Keratinocyte (primary cell): Measurements from ENCODE around the gene TTF1. TPM values are rescaled to one million over a fixed set of nuclear protein-coding genes. Genes with fewer than 3 reads are reported as not detected.

ENCODE experiments used
- DNase-seq: peaks from one replicate; pipeline ENCODE4 v3.0.0-alpha.2; 2011; ENCODE audit warnings: low read depth, missing footprints, low spot score
- FAIRE-seq: peaks from 2 replicates; lab custom pipeline; 2011; peaks lifted over from hg19 to GRCh38; lab: Jason Lieb, UNC
- H2AFZ ChIP-seq: 2 replicates; pipeline ENCODE4 v1.6.0; 2012; ENCODE audit warnings: low read length, control low read depth, inconsistent platforms; ENCODE audit not compliant: control insufficient read depth
- H3K27ac ChIP-seq: 2 replicates; pipeline ENCODE4 v1.5.1; 2011; ENCODE audit warnings: low read length; ENCODE audit not compliant: control insufficient read depth, insufficient read depth
- H3K27me3 ChIP-seq: 3 replicates; pipeline ENCODE4 v1.6.0; 2011; ENCODE audit warnings: low read length; ENCODE audit not compliant: control insufficient read depth, insufficient read depth; ENCODE audit errors: extremely low read depth
- H3K36me3 ChIP-seq, 2 experiments: 2 replicates in 1 of 2; 3 replicates in 1 of 2; pipeline ENCODE4 v1.5.1; 2011; ENCODE audit warnings: low read length in 2 of 2, mild to moderate bottlenecking in 1 of 2; ENCODE audit not compliant: control insufficient read depth in 2 of 2, insufficient read depth in 2 of 2; ENCODE audit errors: extremely low read depth in 1 of 2
- H3K4me1 ChIP-seq: 3 replicates; pipeline ENCODE4 v1.5.1; 2011; ENCODE audit warnings: low read length; ENCODE audit not compliant: control insufficient read depth, insufficient read depth; ENCODE audit errors: extremely low read depth
- H3K4me2 ChIP-seq: 3 replicates; pipeline ENCODE4 v1.6.0; 2011; ENCODE audit warnings: low read depth, low read length; ENCODE audit not compliant: control insufficient read depth, insufficient read depth; ENCODE audit errors: extremely low read depth
- H3K4me3 ChIP-seq, 3 experiments: fragments of 200-600 bp in 1 of 3; sonication (generic) in 1 of 3; 2 replicates in 2 of 3; 3 replicates in 1 of 3; pipeline ENCODE4 v1.5.1; 2011 to 2016; ENCODE audit warnings: low read length in 3 of 3, mild to moderate bottlenecking in 3 of 3, control low read depth in 2 of 3, inconsistent platforms in 1 of 3, low read depth in 1 of 3, mixed read lengths in 1 of 3, mixed run types in 1 of 3, moderate library complexity in 1 of 3; ENCODE audit not compliant: control insufficient read depth in 2 of 3, insufficient read depth in 2 of 3; ENCODE audit errors: extremely low read depth in 1 of 3
- H3K79me2 ChIP-seq: 2 replicates; pipeline ENCODE4 v1.6.0; 2012; ENCODE audit warnings: low read length; ENCODE audit not compliant: control insufficient read depth, insufficient read depth
- H3K9ac ChIP-seq: 3 replicates; pipeline ENCODE4 v1.6.0; 2011; ENCODE audit warnings: low read length; ENCODE audit not compliant: control insufficient read depth, insufficient read depth; ENCODE audit errors: extremely low read depth
- H3K9me1 ChIP-seq: 3 replicates; pipeline ENCODE4 v1.6.0; 2011; ENCODE audit warnings: low read length; ENCODE audit not compliant: control insufficient read depth, insufficient read depth; ENCODE audit errors: extremely low read depth
- H3K9me3 ChIP-seq: 2 replicates; pipeline ENCODE4 v1.5.1; 2012; ENCODE audit warnings: low read depth, low read length; ENCODE audit not compliant: control insufficient read depth
- H4K20me1 ChIP-seq: 3 replicates; pipeline ENCODE4 v1.6.0; 2011; ENCODE audit warnings: low read length; ENCODE audit not compliant: control insufficient read depth, insufficient read depth; ENCODE audit errors: extremely low read depth
- EZH2 ChIP-seq: IDR thresholded peaks from one replicate; pipeline ENCODE4 v1.6.1; 2012; ENCODE audit warnings: inconsistent platforms, mild to moderate bottlenecking, low read length, moderate library complexity
- dilution Hi-C: fragments of 300-500 bp; cut with MboI; formaldehyde crosslinking; loops from one replicate; pipeline ENCODE4 v1.7.0; 2020; ENCODE audit warnings: low sequenced_read_pairs; ENCODE audit not compliant: extremely low pct_ligation_motif_present
- polyA plus RNA-seq, 5 experiments: library from polyadenylated mRNA; depleted of rRNA in 3 of 5; stranded (reverse) in 3 of 5; stranded (forward) in 1 of 5; unstranded in 1 of 5; fragments of >200 nt; gene quantifications; 1 replicate in 1 of 5; 2 replicates in 3 of 5; 3 replicates in 1 of 5; pipeline versions ENCODE4 v1.2.1 to v1.2.3, GENCODE V29; 2011 to 2012; ENCODE audit warnings: missing spikeins in 2 of 5, low read depth in 1 of 5, low replicate concordance in 1 of 5
- TF ChIP-seq, protein P1 (sequence below), 3 experiments: IDR thresholded peaks in 1 of 3; conservative IDR thresholded peaks in 1 of 3; optimal IDR thresholded peaks in 1 of 3; 2 replicates in 2 of 3; 3 replicates in 1 of 3; pipeline versions ENCODE3 to v1.5.1; 2011; ENCODE audit warnings: low read length in 3 of 3, mild to moderate bottlenecking in 3 of 3, moderate library complexity in 2 of 3, control low read depth in 1 of 3, inconsistent platforms in 1 of 3; ENCODE audit not compliant: insufficient read depth in 2 of 3; ENCODE audit errors: extremely low read depth in 1 of 3

Gene TTF1
- polyA plus RNA-seq, 1 donor (not counting 4 experiments of a cell fraction or from before 2014, with no cell fraction given): 7.2 TPM

DNA sequence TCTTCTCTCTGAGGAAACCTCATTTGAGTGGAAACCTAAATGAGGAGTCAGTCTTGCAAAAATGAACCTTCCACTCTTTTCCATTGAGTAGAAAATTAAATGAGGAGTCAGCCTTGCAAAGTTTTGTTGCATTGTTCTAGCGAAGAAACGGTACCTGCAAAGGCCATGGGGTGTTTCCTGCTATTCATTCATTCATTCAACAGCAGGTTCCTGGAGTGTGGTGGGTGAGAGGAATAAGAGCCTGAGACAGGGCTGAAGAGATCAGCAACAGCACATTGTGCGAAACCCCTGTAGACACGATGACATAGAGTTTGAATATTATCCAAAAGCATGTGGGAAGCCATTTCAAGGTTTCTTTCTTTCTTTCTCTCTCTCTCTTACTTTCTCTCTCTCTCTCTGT is 37.2 kb downstream of the TTF1 start:
- H4K20me1 ChIP-seq: no peaks in the 10 kb centered on the region
- DNase-seq (no peak), FAIRE-seq (no peak)
- no peaks in the 10 kb centered on the region for H3K4me1 ChIP-seq
- TF ChIP-seq, protein P1, sequence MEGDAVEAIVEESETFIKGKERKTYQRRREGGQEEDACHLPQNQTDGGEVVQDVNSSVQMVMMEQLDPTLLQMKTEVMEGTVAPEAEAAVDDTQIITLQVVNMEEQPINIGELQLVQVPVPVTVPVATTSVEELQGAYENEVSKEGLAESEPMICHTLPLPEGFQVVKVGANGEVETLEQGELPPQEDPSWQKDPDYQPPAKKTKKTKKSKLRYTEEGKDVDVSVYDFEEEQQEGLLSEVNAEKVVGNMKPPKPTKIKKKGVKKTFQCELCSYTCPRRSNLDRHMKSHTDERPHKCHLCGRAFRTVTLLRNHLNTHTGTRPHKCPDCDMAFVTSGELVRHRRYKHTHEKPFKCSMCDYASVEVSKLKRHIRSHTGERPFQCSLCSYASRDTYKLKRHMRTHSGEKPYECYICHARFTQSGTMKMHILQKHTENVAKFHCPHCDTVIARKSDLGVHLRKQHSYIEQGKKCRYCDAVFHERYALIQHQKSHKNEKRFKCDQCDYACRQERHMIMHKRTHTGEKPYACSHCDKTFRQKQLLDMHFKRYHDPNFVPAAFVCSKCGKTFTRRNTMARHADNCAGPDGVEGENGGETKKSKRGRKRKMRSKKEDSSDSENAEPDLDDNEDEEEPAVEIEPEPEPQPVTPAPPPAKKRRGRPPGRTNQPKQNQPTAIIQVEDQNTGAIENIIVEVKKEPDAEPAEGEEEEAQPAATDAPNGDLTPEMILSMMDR (optimal IDR thresholded peaks at IDR 0.05 in 1 of 3, IDR thresholded peaks at IDR 0.05 in 1 of 3, conservative IDR thresholded peaks at IDR 0.05 in 1 of 3; ENCODE audit: extremely low read depth in 1 of 3, insufficient read depth in 2 of 3, low read length in 3 of 3): no peak
- TF ChIP-seq EZH2: no peak
- no peaks in the 10 kb centered on the region for H3K9me1 ChIP-seq
- H3K27me3 ChIP-seq: no peaks in the 10 kb centered on the region
- no peak overlapping the region for H3K27ac ChIP-seq
- no peak overlapping the region for H3K9ac ChIP-seq
- dilution Hi-C loops: no loop called here
- H3K4me3 ChIP-seq: no peak overlapping the region
- H3K4me2 ChIP-seq: no peak overlapping the region
- H3K36me3 ChIP-seq: no peaks in the 10 kb centered on the region
- H2AFZ ChIP-seq: no peak overlapping the region
- no peaks in the 10 kb centered on the region for H3K79me2 ChIP-seq
- no peaks in the 10 kb centered on the region for H3K9me3 ChIP-seq

DNA sequence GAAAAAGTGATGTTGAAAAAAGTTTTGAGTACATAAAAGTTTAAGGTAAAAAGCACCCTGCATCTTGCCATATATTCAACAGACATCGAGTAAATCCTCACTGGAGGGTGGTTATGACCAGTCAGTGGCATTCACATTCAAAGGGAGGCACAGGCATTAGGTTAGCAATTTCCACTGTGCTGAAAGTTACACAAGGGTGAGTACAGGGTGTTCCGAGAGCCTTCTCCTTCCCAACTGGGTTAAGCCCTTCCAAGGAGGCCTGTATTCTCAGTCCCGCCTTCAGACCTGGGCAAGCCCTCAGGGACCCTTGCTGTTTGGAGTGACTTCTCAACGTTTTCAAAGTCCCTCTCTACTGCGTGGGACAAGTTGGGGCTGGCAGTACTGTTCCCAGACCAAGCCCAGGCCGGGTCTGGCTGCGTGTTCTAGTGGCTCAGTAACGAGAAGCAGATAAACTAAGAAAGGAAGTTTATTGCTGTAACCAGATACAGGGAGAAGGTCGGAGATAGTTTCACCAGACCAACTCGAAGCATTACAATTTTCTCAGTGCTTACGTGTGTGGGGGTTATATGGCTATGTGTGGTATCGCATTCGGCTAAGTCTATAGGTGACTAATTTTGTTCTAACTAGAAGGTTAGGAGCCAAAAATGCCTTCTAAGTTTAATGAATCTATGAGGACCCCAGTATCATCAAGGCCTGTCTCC is 38.9 kb downstream of the TTF1 start:
- no peak for TF ChIP-seq EZH2
- TF ChIP-seq, protein P1 (optimal IDR thresholded peaks at IDR 0.05 in 1 of 3, IDR thresholded peaks at IDR 0.05 in 1 of 3, conservative IDR thresholded peaks at IDR 0.05 in 1 of 3; ENCODE audit: extremely low read depth in 1 of 3, insufficient read depth in 2 of 3, low read length in 3 of 3): no peak
- dilution Hi-C loops: no loop called here

More for the DNA sequence above, 38.9 kb downstream of the TTF1 start:
- Histone ChIP-seq H3K9ac (no peak overlapping the region), H3K36me3 (no peaks in the 10 kb centered on the region), H3K9me3 (no peaks in the 10 kb centered on the region), H3K27me3 (no peaks in the 10 kb centered on the region), H3K79me2 (no peaks in the 10 kb centered on the region), H2AFZ (no peak overlapping the region), H3K4me3 (no peak overlapping the region), H3K4me1 (no peaks in the 10 kb centered on the region), H3K9me1 (no peaks in the 10 kb centered on the region), H3K4me2 (no peak overlapping the region), H4K20me1 (no peaks in the 10 kb centered on the region), H3K27ac (no peak overlapping the region)
- DNase-seq: no peak
- no peak for FAIRE-seq
